Mucosa of rectum (tissue), 2 donors: ENCODE measurements around the gene POC1A.

Experiments
- H3K27ac ChIP-seq, 2 donors: one replicate each; pipeline ENCODE4 v1.7.0; 2013; ENCODE audit warnings: inconsistent platforms in 2 of 2, low read depth in 2 of 2, low read length in 2 of 2
- H3K27me3 ChIP-seq, 2 donors: one replicate each; pipeline ENCODE4 v1.7.0; 2013; ENCODE audit warnings: low read length in 2 of 2; ENCODE audit not compliant: control insufficient read depth in 2 of 2, insufficient read depth in 2 of 2
- H3K36me3 ChIP-seq, 2 donors: one replicate each; pipeline ENCODE4 v1.7.0; 2013; ENCODE audit warnings: low read length in 2 of 2; ENCODE audit not compliant: control insufficient read depth in 2 of 2, insufficient read depth in 2 of 2
- H3K4me1 ChIP-seq, 2 donors: one replicate each; pipeline ENCODE4 v1.7.0; 2013; ENCODE audit warnings: low read length in 2 of 2, mild to moderate bottlenecking in 1 of 2; ENCODE audit not compliant: control insufficient read depth in 2 of 2, insufficient read depth in 2 of 2
- H3K4me3 ChIP-seq, 2 donors: one replicate each; pipeline ENCODE4 v1.7.0; 2013; ENCODE audit warnings: low read length in 2 of 2
- H3K9ac ChIP-seq, 2 donors: one replicate each; pipeline ENCODE4 v1.7.0; 2013; ENCODE audit warnings: low read length in 2 of 2, low read depth in 1 of 2, mild to moderate bottlenecking in 1 of 2
- H3K9me3 ChIP-seq, 2 donors: one replicate each; pipeline ENCODE4 v1.7.0; 2013; ENCODE audit warnings: low read length in 2 of 2; ENCODE audit not compliant: control insufficient read depth in 2 of 2
- donor health status: healthy.
- donor health status: Normal muscosa, but diverticular disease.

The POC1A gene

GRCh38 chr3:52154135-52155094, at the start of gene POC1A:
POC1A (minus strand) TSS chr3:52154423; CDS start chr3:52154372, 51 bp downstream.
- no peaks in the 10 kb centered on the region for H3K27me3 ChIP-seq
- peak within 1 kb of the TSS; percentile 87 to 88 for H3K27ac ChIP-seq
- peak within 1 kb of the TSS; percentile 86 for H3K9ac ChIP-seq
- H3K36me3 ChIP-seq = no peaks in the 10 kb centered on the region
- H3K4me1 ChIP-seq = peaks cover 12 to 13% of the 10 kb centered on the region in 2 donors
- no peaks in the 10 kb centered on the region for H3K9me3 ChIP-seq
- peak within 1 kb of the TSS; percentile 81 to 84 for H3K4me3 ChIP-seq

- Histone ChIP-seq H3K36me3 (peaks cover 61 to 64% of the 10 kb centered on the region in 2 donors), H3K9me3 (no peaks in the 10 kb centered on the region), H3K4me3 (no peak overlapping the region), H3K4me1 (peaks cover 6 to 23% of the 10 kb centered on the region in 2 donors), H3K27ac (no peak overlapping the region), H3K9ac (peak overlapping the region in 1 of 2 donors; percentile 19), H3K27me3 (no peaks in the 10 kb centered on the region)
Observed at GRCh38 chr3:52203701-52204100, 49.5 kb upstream of the POC1A start.

DNA sequence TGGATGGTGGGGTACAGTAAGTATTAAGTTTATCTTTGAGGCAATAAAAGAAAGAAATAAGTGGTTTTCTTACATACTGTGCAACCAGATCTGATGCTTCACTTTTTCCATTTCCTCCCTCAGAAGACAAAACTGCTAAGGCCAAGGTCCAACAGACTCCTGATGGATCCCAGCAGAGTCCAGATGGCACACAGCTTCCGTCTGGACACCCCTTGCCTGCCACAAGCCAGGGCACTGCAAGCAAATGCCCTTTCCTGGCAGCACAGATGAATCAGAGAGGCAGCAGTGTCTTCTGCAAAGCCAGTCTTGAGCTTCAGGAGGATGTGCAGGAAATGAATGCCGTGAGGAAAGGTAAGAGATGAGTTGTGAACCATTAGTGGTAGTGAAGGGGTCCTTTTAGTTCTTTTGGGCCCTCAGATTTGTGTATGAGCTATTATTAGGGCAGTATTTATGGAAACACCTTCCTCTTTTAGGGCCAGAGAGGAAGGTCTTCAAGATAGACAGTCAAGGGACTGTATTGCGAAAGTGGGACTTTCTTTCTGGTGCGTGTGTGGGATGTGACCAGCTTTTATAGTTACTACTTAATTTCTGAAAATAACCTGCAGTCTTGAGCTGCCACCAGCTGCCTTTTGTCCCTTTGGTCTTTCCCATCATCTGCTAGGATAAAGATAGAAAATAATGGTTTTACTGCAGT, 48.3 kb upstream of the POC1A start:
- Histone ChIP-seq H3K27me3 (no peaks in the 10 kb centered on the region), H3K4me3 (no peak overlapping the region), H3K4me1 (peaks cover 11 to 30% of the 10 kb centered on the region in 2 donors), H3K27ac (no peak overlapping the region), H3K9me3 (no peaks in the 10 kb centered on the region), H3K9ac (no peak overlapping the region), H3K36me3 (peaks cover 50 to 53% of the 10 kb centered on the region in 2 donors)

DNA sequence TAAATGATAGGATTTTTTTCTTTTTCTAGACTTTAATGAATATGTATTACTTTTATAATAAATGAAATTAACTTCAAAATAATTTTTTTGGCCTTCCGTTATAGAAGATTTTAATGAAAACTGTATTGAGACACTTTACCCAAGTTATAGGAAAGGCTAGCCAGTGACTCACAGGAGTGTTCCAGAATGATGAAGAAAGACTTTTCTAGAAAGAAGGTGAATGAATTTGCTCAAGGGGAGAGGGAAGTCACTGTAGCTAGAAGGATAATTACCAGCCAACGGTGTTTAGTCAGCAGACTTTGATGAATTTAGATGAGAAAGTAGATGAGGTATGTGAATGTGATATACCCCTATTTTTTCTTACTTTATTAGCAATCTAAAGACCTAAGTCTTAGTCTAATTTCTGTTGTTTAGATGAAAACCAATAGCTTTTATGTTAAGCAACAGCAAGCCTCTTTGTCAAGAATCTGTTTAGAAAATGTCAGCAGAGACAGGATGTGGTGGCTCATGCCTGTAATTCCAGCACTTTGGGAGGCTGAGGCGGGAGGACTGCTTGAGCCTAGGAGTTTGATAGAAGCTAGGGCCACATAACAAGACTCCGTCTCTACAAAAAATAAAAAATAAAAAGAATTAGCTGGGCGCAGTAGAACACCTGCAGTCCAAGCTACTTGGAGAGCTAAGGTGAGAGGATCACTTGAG, 46.9 kb upstream of the POC1A start:
- H3K27me3 ChIP-seq = no peaks in the 10 kb centered on the region
- H3K36me3 ChIP-seq = peaks cover 41 to 44% of the 10 kb centered on the region in 2 donors
- H3K4me1 ChIP-seq = peaks cover 24 to 44% of the 10 kb centered on the region in 2 donors
- no peak overlapping the region for H3K27ac ChIP-seq
- H3K9me3 ChIP-seq = no peaks in the 10 kb centered on the region
- no peak overlapping the region for H3K4me3 ChIP-seq
- H3K9ac ChIP-seq = no peak overlapping the region

DNA sequence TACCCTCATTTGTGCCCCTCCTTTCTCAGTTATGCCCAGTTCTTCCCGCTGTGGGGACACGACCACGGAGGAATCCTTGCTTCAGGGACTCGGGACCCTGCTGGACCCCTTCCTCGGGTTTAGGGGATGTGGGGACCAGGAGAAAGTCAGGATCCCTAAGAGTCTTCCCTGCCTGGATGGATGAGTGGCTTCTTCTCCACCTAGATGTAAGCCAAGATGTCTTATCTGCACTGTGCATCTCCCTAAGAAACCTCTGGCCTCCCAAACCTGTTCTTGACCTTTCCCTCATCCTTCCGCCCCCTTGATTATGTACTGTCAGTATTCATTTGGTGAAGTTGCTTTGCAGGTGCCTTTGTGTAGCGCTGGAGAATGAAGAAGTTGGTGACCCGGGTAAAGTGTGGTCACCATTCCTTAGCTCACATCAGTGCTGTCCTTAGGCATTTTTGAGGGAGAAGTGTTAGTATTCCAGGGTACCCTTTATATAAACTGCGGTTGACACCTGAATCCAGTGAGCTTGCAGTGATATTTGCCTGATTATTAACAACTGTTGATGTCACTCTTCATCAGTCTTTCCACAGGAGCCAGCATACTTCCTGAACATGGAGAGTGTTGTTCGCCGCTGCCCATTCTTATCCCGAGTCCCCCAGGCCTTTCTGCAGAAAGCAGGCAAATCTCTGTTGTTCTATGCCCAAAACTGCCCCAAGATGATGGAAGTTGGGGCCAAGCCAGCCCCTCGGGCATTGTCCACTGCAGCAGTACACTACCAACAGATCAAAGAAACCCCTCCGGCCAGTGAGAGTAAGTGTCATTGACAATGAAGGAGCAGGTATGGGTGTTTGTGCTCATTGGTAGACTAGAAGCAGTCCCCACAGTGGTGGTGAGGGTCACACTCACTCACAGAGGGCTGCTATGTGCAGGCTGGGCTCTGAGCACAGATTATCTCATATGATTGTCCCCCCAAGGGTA, 44.7 kb upstream of the POC1A start:
- H3K4me1 ChIP-seq = peaks cover 32 to 48% of the 10 kb centered on the region in 2 donors
- H3K36me3 ChIP-seq = peaks cover 20 to 22% of the 10 kb centered on the region in 2 donors
- no peaks in the 10 kb centered on the region for H3K27me3 ChIP-seq
- no peaks in the 10 kb centered on the region for H3K9me3 ChIP-seq
- H3K4me3 ChIP-seq = peak overlapping the region; percentile 79 to 85
- H3K27ac ChIP-seq = peak overlapping the region; percentile 82 to 93
- peak overlapping the region; percentile 87 to 94 for H3K9ac ChIP-seq

GRCh38 chr3:52197842-52198625, 43.8 kb upstream of the POC1A start, which contains the start of gene ALAS1:
ALAS1 (plus strand) TSS chr3:52198160; CDS start chr3:52199242, 1,082 bp downstream.
- peaks cover 32 to 47% of the 10 kb centered on the region in 2 donors for H3K4me1 ChIP-seq
- H3K9me3 ChIP-seq = no peaks in the 10 kb centered on the region
- H3K9ac ChIP-seq = peak within 1 kb of the TSS; percentile 87 to 94
- H3K4me3 ChIP-seq = peak within 1 kb of the TSS; percentile 79 to 85
- peaks cover 11 to 17% of the 10 kb centered on the region in 2 donors for H3K36me3 ChIP-seq
- H3K27ac ChIP-seq = peak within 1 kb of the TSS; percentile 83 to 93
- H3K27me3 ChIP-seq = no peaks in the 10 kb centered on the region

GRCh38 chr3:52197499-52197841, 43.2 kb upstream of the POC1A start:
- Histone ChIP-seq H3K4me3 (peak overlapping the region; percentile 79 to 85), H3K36me3 (peaks cover 8 to 11% of the 10 kb centered on the region in 2 donors), H3K9me3 (no peaks in the 10 kb centered on the region), H3K9ac (peak overlapping the region; percentile 87 to 94), H3K4me1 (peaks cover 32 to 45% of the 10 kb centered on the region in 2 donors), H3K27me3 (no peaks in the 10 kb centered on the region), H3K27ac (peak overlapping the region; percentile 83 to 93)

DNA sequence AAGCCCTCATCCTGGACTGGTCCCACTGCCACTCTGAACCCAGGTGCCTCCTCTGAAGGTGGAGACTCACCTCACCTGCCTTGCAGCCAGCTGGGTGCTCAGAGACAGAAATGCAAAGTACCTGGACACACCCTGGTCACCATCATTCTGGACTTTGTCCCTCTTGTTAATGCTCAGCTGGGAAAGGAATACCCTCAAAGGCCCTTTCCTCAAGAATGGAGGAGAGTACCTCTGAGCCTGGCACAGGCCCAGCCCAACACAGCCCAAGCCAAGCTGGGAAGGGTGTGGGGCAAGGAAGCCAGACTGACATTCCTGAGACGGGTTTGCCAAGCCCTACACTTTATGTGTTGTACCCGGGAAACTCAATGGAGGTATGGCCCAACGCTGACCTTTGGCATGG, 42.8 kb upstream of the POC1A start:
- no peaks in the 10 kb centered on the region for H3K27me3 ChIP-seq
- H3K27ac ChIP-seq = peak overlapping the region; percentile 83 to 93
- H3K4me3 ChIP-seq = peak overlapping the region; percentile 79 to 85
- peaks cover 5 to 10% of the 10 kb centered on the region in 2 donors for H3K36me3 ChIP-seq
- H3K4me1 ChIP-seq = peaks cover 32 to 43% of the 10 kb centered on the region in 2 donors
- H3K9ac ChIP-seq = peak overlapping the region; percentile 87 to 94
- no peaks in the 10 kb centered on the region for H3K9me3 ChIP-seq
